ENCODE results near the gene METTL22.

Gene METTL22

GRCh38 chr16:8689686-8690085, 68.2 kb downstream of the METTL22 start:
- no peak for DNase-seq
- no peak overlapping the region for H3K4me3 ChIP-seq (ENCODE audit: low read depth, low read length)
- H3K36me3 ChIP-seq: no peaks in the 10 kb centered on the region
- peaks cover 29% of the 10 kb centered on the region for H3K27me3 ChIP-seq (ENCODE audit: insufficient read depth, low read depth, severe bottlenecking)
- no peak for TF ChIP-seq CTCF (IDR thresholded peaks at IDR 0.05; ENCODE audit: low read depth, low read length)
- no peak overlapping the region for H3K27ac ChIP-seq
- peaks cover 11% of the 10 kb centered on the region for H3K9me3 ChIP-seq (ENCODE audit: severe bottlenecking)

GRCh38 chr16:8691728-8692127, 70.2 kb downstream of the METTL22 start:
- no peak for TF ChIP-seq CTCF (IDR thresholded peaks at IDR 0.05; ENCODE audit: low read depth, low read length)
- DNase-seq: no peak
- peaks cover 13% of the 10 kb centered on the region for H3K27me3 ChIP-seq (ENCODE audit: insufficient read depth, low read depth, severe bottlenecking)
- H3K27ac ChIP-seq: no peak overlapping the region
- peaks cover 11% of the 10 kb centered on the region for H3K9me3 ChIP-seq (ENCODE audit: severe bottlenecking)
- no peak overlapping the region for H3K4me3 ChIP-seq (ENCODE audit: low read depth, low read length)
- no peaks in the 10 kb centered on the region for H3K36me3 ChIP-seq

- Histone ChIP-seq H3K36me3 (no peaks in the 10 kb centered on the region), H3K4me3 (ENCODE audit: low read depth, low read length) (no peak overlapping the region), H3K27ac (no peak overlapping the region), H3K27me3 (ENCODE audit: insufficient read depth, low read depth, severe bottlenecking) (peaks cover 11% of the 10 kb centered on the region), H3K9me3 (ENCODE audit: severe bottlenecking) (peaks cover under 1% of the 10 kb centered on the region)
- DNase-seq: no peak
- no peak for TF ChIP-seq CTCF (IDR thresholded peaks at IDR 0.05; ENCODE audit: low read depth, low read length)
These were observed 73.6 kb downstream of the METTL22 start for GRCh38 chr16:8694795-8695728.

- no peak overlapping the region for H3K27ac ChIP-seq
- H3K36me3 ChIP-seq: no peaks in the 10 kb centered on the region
- peaks cover 8% of the 10 kb centered on the region for H3K27me3 ChIP-seq (ENCODE audit: insufficient read depth, low read depth, severe bottlenecking)
- no peak overlapping the region for H3K4me3 ChIP-seq (ENCODE audit: low read depth, low read length)
- TF ChIP-seq CTCF (IDR thresholded peaks at IDR 0.05; ENCODE audit: low read depth, low read length): no peak
- no peak for DNase-seq
- no peaks in the 10 kb centered on the region for H3K9me3 ChIP-seq (ENCODE audit: severe bottlenecking)
These were observed 75.4 kb downstream of the METTL22 start for GRCh38 chr16:8696880-8697279.

GRCh38 chr16:8697965-8698364, 76.5 kb downstream of the METTL22 start:
- peaks cover 5% of the 10 kb centered on the region for H3K27me3 ChIP-seq (ENCODE audit: insufficient read depth, low read depth, severe bottlenecking)
- no peak overlapping the region for H3K4me3 ChIP-seq (ENCODE audit: low read depth, low read length)
- no peaks in the 10 kb centered on the region for H3K36me3 ChIP-seq
- no peak for DNase-seq
- no peaks in the 10 kb centered on the region for H3K9me3 ChIP-seq (ENCODE audit: severe bottlenecking)
- no peak for TF ChIP-seq CTCF (IDR thresholded peaks at IDR 0.05; ENCODE audit: low read depth, low read length)
- H3K27ac ChIP-seq: no peak overlapping the region

Measured in WERI-Rb-1 (cell line).